ENCODE data around the gene GSN.

The GSN gene

GRCh38 chr9:121325387-121325786, 57.4 kb downstream of the GSN start:
- no peak for DNase-seq

- DNase-seq = no peak
These were observed 58.3 kb downstream of the GSN start for GRCh38 chr9:121326130-121326838.

DNA sequence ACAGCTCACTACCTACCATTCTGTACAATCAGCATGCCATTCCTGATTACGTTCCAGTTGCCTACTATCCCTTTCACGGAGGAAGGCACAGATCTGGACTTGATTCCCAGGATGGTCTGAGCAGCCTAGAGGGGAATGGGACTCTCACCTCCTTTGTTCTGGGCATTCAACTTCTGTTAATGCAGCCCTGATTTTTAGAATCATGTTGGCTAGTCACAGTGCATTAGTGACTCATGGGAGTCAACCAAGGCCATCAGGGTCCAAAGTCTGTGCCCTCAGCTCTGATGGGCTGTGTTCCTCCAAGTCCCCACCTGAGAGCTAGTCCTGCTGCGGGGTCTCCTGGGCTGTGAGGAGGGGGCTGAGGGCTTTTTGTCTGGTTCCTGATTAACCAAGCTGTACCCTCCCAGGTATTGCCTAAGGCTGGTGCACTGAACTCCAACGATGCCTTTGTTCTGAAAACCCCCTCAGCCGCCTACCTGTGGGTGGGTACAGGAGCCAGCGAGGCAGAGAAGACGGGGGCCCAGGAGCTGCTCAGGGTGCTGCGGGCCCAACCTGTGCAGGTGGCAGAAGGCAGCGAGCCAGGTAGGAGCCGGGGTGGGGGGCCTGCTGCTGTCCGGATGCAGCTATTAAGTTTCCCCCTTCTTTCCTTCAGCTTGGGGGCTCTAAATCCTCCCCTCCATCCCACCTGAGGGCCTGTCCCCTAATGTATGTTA, 59.1 kb downstream of the GSN start:
- no peak for DNase-seq

DNA sequence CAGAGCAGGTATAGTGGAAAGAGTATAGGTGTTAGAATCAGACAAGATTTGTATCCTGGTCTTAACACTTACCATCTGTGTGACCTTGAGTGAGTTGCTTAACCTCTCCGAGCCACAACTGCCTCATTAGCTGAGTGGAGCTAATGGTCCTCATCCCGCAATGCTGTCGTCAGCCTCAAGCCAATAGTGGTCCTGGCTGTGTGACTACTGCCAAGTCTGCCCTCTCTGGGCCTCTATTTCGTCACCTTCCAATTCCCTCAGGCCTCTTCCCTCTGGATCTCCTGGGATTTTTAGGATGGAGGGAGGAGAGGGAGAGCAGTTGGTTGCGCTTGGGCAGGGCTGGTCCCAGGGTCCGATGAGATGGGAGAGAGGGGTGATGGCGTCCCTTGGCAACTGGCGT, 60.5 kb downstream of the GSN start:
- DNase-seq = no peak

DNA sequence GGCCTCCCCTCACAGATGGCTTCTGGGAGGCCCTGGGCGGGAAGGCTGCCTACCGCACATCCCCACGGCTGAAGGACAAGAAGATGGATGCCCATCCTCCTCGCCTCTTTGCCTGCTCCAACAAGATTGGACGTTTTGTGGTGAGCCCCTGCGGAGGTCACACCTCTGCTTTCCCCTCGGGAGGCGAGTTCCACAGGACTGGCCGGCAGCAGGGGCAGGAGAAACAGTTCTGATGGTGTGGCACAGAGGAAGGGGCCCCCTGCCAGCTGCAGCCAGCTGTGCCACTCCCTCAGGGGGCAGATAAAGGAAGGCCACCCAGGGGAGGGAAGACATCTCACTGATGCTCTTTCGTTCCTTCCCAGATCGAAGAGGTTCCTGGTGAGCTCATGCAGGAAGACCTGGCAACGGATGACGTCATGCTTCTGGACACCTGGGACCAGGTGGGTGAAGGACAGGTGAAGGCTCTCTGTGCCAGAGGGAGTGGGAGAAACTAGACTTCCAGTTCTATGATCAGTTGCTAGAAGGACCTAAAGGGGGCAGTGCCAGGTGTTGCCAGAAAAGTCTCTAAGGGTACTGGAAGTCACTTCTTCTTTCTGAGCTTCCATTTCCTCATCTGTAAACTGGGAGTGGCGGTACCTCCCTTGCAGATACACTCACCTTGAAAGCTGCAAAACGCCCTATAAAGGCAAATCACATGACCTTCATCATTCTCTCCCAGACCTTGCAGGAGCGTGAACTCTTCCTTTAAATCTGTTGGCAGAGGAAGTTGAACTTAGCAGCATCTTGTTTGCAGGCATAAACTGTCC, 61.1 kb downstream of the GSN start:
- no peak for DNase-seq

DNA sequence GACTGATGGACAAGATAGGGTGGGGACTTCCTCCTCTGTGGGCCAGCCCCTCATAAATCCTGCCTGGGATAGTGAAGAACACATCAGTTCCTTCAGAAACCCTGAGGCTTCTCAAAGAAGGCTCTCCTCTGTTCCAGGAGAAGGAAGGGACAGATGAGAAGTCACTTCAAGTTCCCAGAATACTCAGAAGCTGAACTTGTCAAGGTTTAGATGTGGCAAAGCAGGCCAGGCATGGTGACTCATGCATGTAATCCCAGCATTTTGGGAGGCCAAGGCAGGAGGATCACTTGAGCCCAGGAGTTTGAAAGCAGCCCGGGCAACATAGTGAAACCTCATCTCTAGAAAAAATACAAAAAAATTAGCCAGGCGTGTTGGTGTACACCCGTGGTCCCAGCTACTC, 63.6 kb downstream of the GSN start:
- DNase-seq = no peak

DNA sequence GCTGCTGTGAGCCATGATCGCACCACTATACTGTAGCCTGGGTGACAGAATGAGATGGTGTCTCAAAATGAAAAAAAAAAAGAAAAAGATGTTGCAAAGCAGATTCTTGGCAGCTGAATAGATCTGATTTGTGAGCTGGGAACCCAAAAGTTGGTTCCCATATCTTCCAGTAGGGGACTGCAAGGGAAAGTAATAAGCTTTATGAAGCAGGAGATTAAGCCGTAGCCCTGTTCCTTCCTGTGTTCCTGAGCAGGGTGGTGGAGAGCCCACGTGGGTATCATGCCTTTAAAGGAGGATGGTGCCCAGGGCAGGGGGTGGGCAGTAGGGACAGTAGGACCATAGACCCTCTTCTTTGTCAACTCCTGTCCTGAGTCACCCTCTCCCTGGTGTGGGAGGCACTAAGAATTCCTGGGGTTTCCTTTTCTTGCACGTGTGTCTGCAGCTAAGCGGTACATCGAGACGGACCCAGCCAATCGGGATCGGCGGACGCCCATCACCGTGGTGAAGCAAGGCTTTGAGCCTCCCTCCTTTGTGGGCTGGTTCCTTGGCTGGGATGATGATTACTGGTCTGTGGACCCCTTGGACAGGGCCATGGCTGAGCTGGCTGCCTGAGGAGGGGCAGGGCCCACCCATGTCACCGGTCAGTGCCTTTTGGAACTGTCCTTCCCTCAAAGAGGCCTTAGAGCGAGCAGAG, 64.2 kb downstream of the GSN start:
- DNase-seq = no peak

DNA sequence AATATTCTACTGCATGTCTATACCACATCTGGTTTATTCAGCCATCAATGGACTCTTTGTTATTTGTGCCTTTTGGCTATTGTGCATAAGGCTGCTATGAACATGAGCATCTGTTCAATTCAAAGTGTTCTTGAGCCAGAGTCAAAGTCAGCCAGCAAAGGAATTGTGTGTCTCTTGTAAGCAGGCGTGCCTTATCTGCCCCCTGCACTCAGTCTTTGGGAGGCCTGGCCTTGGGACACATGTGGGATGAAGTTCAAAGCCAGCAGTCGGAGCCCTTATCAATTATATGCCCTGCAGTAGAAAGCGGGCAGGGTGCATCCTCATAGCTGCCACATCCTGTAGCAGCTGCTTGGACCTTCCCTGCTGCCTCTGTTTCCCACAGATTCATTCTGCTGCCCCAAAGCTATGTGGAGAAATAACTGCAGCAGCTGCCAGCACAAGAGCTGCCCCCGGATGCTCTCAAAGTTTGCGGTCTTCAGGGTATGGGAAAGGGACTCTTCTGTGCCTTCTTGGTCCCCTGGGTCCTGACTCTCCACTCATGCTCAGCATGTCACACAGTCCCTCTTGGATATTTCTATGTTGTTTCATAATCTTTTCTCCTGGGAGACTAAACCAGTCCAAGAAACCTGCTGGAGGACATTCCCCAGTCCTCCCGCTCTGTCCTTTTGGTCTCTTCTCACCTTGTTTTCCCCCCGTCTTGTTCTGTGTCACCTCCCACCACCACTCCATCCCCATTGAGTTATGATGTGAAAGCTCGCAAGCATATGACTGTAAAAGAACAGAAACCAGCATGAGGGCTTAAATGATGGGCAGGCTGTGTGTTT, 66.2 kb downstream of the GSN start:
- no peak for DNase-seq

DNA sequence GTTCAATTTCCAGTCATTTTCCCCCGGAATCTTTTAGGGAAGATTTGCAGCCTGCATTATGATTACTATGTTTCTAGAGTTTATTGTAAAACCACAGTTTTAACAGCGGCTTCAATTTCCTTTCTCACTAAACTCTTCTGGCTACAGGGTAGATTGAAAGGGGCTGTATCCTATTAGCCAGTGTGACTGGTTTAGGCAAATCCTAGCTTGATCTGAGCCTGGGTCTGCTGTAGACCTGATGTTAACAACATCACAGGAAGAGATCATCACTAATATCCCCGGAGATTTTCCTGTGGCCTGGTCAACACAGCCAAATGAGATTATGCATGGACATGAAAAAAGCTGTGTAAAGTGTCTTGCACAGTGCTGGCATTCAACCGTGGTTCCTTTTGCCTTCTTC, 68.7 kb downstream of the GSN start:
- no peak for DNase-seq

DNA sequence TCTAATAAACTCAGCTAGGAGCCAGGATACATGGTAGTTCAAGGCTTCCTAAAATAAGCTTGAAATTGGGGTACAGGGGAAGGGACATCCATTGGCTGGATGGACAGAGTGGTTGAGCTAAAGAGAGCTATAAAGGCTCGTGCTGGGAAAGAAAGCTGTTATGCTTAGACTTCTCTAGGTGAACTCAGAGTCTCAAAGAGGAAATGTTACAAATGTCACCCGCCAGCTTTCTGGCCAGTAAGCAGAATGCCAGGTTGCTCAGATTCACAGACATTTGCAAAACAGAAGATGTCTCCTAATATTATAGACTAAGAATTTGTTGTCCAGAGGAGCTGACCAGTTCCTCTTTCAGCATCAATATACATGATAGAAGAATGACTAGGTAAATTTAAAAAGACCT, 71.5 kb downstream of the GSN start:
- no peak for DNase-seq

- DNase-seq = no peak
These were observed 72.9 kb downstream of the GSN start for GRCh38 chr9:121340676-121341392.

DNA sequence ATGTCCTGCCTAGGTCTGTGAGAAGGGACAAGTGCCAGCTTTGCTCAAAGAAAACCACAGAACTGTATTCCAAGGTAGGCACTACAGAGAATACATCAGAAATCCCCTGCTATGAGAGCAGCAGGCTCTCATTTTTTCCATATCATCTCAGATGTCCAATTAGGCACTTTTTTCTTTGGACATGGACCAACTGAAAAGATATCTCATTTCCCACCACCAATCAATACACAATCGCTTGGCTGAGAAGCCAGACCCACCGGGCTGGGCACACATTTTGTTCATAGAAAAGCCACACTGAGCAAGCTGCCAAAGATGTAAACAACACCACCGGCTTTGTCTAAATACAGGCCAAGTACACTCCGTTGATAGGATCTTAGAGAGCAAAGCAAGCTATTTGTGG, 76.2 kb downstream of the GSN start:
- no peak for DNase-seq

DNA sequence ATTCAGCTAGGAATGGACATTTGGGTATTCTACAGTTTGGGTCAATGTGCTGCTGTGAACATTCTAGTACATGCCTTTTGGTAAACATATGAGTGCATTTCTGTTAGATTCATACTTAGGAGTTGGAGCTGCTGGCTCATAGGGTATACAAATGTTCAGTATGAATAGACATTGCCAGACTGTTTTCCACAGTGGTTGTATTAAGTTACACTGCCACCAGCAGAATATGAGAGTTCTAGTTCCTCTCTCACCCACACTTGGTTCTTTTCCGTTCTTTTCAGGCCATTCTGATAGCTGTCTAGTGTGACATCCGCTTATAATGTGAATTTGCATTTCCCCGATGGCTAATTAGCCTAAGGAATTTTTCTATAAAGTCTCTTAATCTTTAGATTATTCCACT, 77.1 kb downstream of the GSN start:
- no peak for DNase-seq

DNA sequence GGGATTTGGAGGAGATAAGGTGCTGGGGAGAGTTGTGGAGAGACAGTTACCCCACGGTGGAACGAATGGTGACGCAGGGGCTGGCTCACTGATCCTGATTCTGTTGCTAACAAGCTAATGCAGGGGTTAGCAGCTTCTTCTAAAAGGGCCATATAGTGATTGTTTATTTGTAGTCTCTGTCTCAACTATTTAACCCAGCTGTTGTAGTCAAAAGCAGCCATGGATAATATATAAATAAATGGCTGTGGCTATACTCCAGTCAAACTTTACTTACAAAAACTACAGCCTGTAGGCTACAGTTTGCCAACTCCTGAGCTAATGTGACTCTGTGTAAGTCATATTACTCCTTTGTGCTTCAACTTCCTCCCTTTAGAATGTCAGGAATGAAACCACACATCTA, 80.3 kb downstream of the GSN start:
- DNase-seq = no peak

DNA sequence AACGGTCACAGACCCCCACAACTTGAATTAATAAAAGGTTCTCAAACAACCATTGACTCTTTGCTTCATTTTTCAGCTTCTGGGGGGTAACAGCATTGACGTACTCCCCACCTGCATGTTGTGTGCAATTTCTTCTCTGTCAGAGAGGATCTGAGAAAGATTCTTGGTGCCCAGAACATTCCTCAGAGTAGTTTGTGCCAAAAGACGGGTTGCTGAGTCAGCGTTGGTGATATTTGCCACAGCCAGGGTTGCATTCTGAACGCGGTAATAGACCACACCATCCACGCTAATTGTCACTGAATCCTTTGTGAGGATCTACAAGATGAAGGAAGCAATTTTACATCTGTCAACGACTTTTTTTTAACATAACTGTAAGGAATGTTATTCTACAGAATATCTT, 81.0 kb downstream of the GSN start:
- DNase-seq = no peak

GRCh38 chr9:121350036-121350435, 82.1 kb downstream of the GSN start:
- DNase-seq = no peak

GRCh38 chr9:121350993-121351561, 83.1 kb downstream of the GSN start:
- no peak for DNase-seq

DNA sequence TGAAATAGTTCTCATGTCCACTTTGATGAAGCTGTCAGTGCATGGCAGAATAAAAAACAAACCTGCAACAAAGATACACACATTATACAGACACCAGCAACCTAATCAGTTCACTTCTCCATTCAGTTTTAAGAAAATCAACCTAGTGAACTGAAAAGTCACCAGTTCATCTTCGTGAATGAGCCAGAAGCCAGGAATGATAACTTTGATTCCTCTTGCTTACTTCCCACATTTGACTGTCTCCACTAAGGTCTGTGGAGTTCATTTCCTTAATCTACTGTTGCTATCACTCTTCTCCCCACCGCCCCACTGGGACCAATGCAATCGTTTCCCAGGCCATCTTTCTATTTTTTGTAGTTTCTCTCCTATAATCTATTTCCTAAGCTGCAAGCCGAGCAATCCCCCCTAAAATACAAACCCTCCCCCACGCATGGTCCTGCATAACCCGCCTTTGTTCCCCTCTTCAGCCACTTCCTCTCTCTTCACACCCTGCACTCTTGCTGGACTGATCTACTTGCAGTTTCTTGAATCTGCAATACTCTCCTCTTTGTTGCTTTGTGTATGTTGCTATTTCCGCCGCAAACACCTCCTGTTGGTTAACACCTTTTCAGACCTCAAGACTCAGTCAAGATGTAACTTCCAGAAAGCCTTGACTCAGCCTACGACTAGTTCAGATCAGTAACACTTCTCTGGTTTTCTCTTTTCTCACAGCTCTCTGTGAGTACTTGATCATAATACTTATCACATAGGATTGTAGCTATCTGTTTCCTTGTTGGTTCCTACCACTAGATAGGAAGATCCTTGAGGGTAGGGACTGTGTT, 85.5 kb downstream of the GSN start:
- DNase-seq = peak; percentile 20

DNA sequence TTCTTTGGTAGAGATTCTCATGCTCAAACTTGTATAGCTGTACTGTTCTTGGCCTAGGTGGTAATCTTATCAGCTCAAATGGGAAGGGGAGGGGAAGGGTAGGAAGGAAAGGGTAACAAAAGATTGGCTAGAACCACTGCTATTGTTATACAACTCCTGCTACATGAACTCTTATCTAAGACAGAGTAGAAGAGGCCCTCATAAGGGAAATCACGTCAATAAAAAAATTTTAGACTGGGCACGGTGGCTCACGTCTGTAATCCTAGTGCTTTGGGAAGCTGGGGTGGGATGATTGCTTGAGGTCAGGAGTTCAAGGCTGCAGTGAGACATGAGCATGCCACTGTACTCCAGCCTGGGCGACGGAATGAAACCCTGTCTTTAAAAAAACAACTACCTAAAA, 86.2 kb downstream of the GSN start:
- no peak for DNase-seq

GRCh38 chr9:121354762-121355161, 86.8 kb downstream of the GSN start:
- DNase-seq = no peak

- no peak for DNase-seq
These were observed 89.0 kb downstream of the GSN start for GRCh38 chr9:121357011-121357410.
